Spinal cord (tissue), 10 donors: ENCODE results near the gene AFMID. TPM values are rescaled to one million over a fixed set of nuclear protein-coding genes. Genes with fewer than 3 reads are reported as not detected.

Experiments used
- DNase-seq, 6 donors: peaks; one replicate each; pipeline versions ENCODE4 v3.0.0 to v3.0.0-alpha.2; 2013 to 2015; ENCODE audit warnings: low spot score in 6 of 6, low read depth in 4 of 6
- H3K27ac ChIP-seq: one replicate; pipeline ENCODE4 v1.5.1; 2013; ENCODE audit warnings: low read depth, low read length, control low read depth
- H3K27me3 ChIP-seq: one replicate; pipeline ENCODE4 v1.6.1; 2013; ENCODE audit warnings: low read length; ENCODE audit not compliant: control insufficient read depth, insufficient read depth
- H3K36me3 ChIP-seq: one replicate; pipeline ENCODE4 v1.6.1; 2013; ENCODE audit warnings: low read length; ENCODE audit not compliant: control insufficient read depth, insufficient read depth
- H3K4me1 ChIP-seq: one replicate; pipeline ENCODE4 v1.6.1; 2013; ENCODE audit warnings: low read length; ENCODE audit not compliant: control insufficient read depth, insufficient read depth
- H3K4me3 ChIP-seq: one replicate; pipeline ENCODE4 v1.5.1; 2013; ENCODE audit warnings: low read depth, low read length, control low read depth
- H3K9me3 ChIP-seq: one replicate; pipeline ENCODE4 v1.6.1; 2013; ENCODE audit warnings: low read length; ENCODE audit not compliant: control insufficient read depth, insufficient read depth
- WGBS: methylation state at CpG from one replicate; pipeline ENCODE4 v1.1.5; 2013; ENCODE audit warnings: missing lambda C conversion rate; ENCODE audit not compliant: insufficient coverage; 5-methylcytosine and 5-hydroxymethylcytosine counted together
- polyA plus RNA-seq, 2 donors: library from polyadenylated mRNA; unstranded; fragments of 120-200 nt; gene quantifications; one replicate each; pipeline ENCODE4 v1.2.1, GENCODE V29; 2013; ENCODE audit not compliant: insufficient read length in 2 of 2
- total RNA-seq, 2 donors: library from RNA; depleted of rRNA in 1 of 2; stranded (reverse); fragments of 120-200 nt in 1 of 2; fragments of >200 nt in 1 of 2; gene quantifications; one replicate each; pipeline versions ENCODE4 v1.2.3 to v1.2.4, GENCODE V29; 2013 to 2014
- donor health status: healthy.

AFMID gene
- total and polyA plus RNA-seq, 4 donors: 19.9 to 33.3 (median 29.6) TPM

GRCh38 chr17:78235885-78236284 lies 48.7 kb downstream of the AFMID start:
- no peak overlapping the region for H3K4me3 ChIP-seq
- H3K27me3 ChIP-seq: peaks cover 22% of the 10 kb centered on the region
- no peak overlapping the region for H3K27ac ChIP-seq
- no peaks in the 10 kb centered on the region for H3K9me3 ChIP-seq
- 86% methylated on average over 8 of the region's 8 CpGs for WGBS
- DNase-seq: no peak
- H3K4me1 ChIP-seq: peaks cover 31% of the 10 kb centered on the region
- H3K36me3 ChIP-seq: no peaks in the 10 kb centered on the region

- Histone ChIP-seq H3K4me1 (peaks cover 26% of the 10 kb centered on the region), H3K4me3 (no peak overlapping the region), H3K27ac (no peak overlapping the region), H3K9me3 (no peaks in the 10 kb centered on the region), H3K36me3 (no peaks in the 10 kb centered on the region), H3K27me3 (peaks cover 15% of the 10 kb centered on the region)
- DNase-seq: peak in 1 of 6 donors; percentile 1
- 83% methylated on average over 20 of the region's 20 CpGs for WGBS
These were observed 49.4 kb downstream of the AFMID start for GRCh38 chr17:78236362-78237127.

GRCh38 chr17:78237401-78238012 lies 50.3 kb downstream of the AFMID start:
- H3K36me3 ChIP-seq: no peaks in the 10 kb centered on the region
- peak overlapping the region; percentile 52 for H3K27ac ChIP-seq
- peaks cover 7% of the 10 kb centered on the region for H3K27me3 ChIP-seq
- no peak overlapping the region for H3K4me3 ChIP-seq
- no peaks in the 10 kb centered on the region for H3K9me3 ChIP-seq
- peaks cover 23% of the 10 kb centered on the region for H3K4me1 ChIP-seq
- peak in 2 of 6 donors; percentile 31 to 64 for DNase-seq
- 53% methylated on average over 11 of the region's 11 CpGs for WGBS

GRCh38 chr17:78238823-78239488 lies 51.8 kb downstream of the AFMID start:
- no peaks in the 10 kb centered on the region for H3K9me3 ChIP-seq
- H3K27me3 ChIP-seq: no peaks in the 10 kb centered on the region
- H3K36me3 ChIP-seq: no peaks in the 10 kb centered on the region
- peak in 1 of 6 donors; percentile 0 for DNase-seq
- H3K27ac ChIP-seq: no peak overlapping the region
- H3K4me1 ChIP-seq: peaks cover 23% of the 10 kb centered on the region
- no peak overlapping the region for H3K4me3 ChIP-seq
- WGBS: 81% methylated on average over 19 of the region's 20 CpGs

GRCh38 chr17:78239489-78239931 lies 52.3 kb downstream of the AFMID start:
- H3K4me1 ChIP-seq: peaks cover 23% of the 10 kb centered on the region
- H3K36me3 ChIP-seq: no peaks in the 10 kb centered on the region
- H3K4me3 ChIP-seq: no peak overlapping the region
- no peaks in the 10 kb centered on the region for H3K27me3 ChIP-seq
- WGBS: 97% methylated on average over 6 of the region's 9 CpGs
- H3K9me3 ChIP-seq: no peaks in the 10 kb centered on the region
- no peak overlapping the region for H3K27ac ChIP-seq
- peak in 1 of 6 donors; percentile 0 for DNase-seq

- Histone ChIP-seq H3K27ac (no peak overlapping the region), H3K27me3 (no peaks in the 10 kb centered on the region)
- WGBS: 91% methylated on average over 8 of the region's 12 CpGs
These were observed 53.0 kb downstream of the AFMID start for GRCh38 chr17:78240012-78240655.

GRCh38 chr17:78240839-78241238 lies 53.7 kb downstream of the AFMID start:
- H3K27me3 ChIP-seq: no peaks in the 10 kb centered on the region
- 100% methylated on average over 3 of the region's 9 CpGs for WGBS
- no peak overlapping the region for H3K27ac ChIP-seq
- H3K4me3 ChIP-seq: no peak overlapping the region
- no peaks in the 10 kb centered on the region for H3K36me3 ChIP-seq
- DNase-seq: no peak
- peaks cover 2% of the 10 kb centered on the region for H3K9me3 ChIP-seq
- H3K4me1 ChIP-seq: peaks cover 23% of the 10 kb centered on the region

More at GRCh38 chr17:78240012-78240655, 53.0 kb downstream of the AFMID start:
- no peak for DNase-seq
- Histone ChIP-seq H3K4me1 (peaks cover 23% of the 10 kb centered on the region), H3K4me3 (no peak overlapping the region), H3K36me3 (no peaks in the 10 kb centered on the region), H3K9me3 (no peaks in the 10 kb centered on the region)

- peaks cover 2% of the 10 kb centered on the region for H3K9me3 ChIP-seq
- WGBS: 82% methylated on average over 10 of the region's 13 CpGs
- no peak overlapping the region for H3K4me3 ChIP-seq
- peaks cover 23% of the 10 kb centered on the region for H3K4me1 ChIP-seq
- H3K27me3 ChIP-seq: no peaks in the 10 kb centered on the region
- peak in 1 of 6 donors; percentile 66 for DNase-seq
- H3K36me3 ChIP-seq: no peaks in the 10 kb centered on the region
- H3K27ac ChIP-seq: no peak overlapping the region
These were observed 54.3 kb downstream of the AFMID start for GRCh38 chr17:78241277-78242023.
